Measurements from ENCODE around the gene ADCY2.
A peak's percentile ranks its signal among the peaks of the same experiment; 100 is the strongest.

Gene ADCY2

GRCh38 chr5:7802855-7803254, 406.9 kb downstream of the ADCY2 start:
- no peak for DNase-seq

GRCh38 chr5:7803937-7804336, 408.0 kb downstream of the ADCY2 start:
- DNase-seq: no peak

- no peak for DNase-seq
These were observed 409.4 kb downstream of the ADCY2 start for GRCh38 chr5:7805379-7805778.

GRCh38 chr5:7808998-7809397, 413.1 kb downstream of the ADCY2 start:
- DNase-seq: no peak

- no peak for DNase-seq
These were observed 415.8 kb downstream of the ADCY2 start for GRCh38 chr5:7811715-7812114.

GRCh38 chr5:7813007-7813406, 417.1 kb downstream of the ADCY2 start:
- DNase-seq: no peak

GRCh38 chr5:7813576-7813975, 417.6 kb downstream of the ADCY2 start:
- no peak for DNase-seq

GRCh38 chr5:7814816-7815215, 418.9 kb downstream of the ADCY2 start:
- no peak for DNase-seq

- DNase-seq: peak; percentile 29
These were observed 420.1 kb downstream of the ADCY2 start for GRCh38 chr5:7815892-7816534.

- DNase-seq: no peak
These were observed 420.6 kb downstream of the ADCY2 start for GRCh38 chr5:7816535-7816901.

GRCh38 chr5:7822449-7822848, 426.5 kb downstream of the ADCY2 start:
- DNase-seq: no peak

- DNase-seq: no peak
These were observed 427.7 kb downstream of the ADCY2 start for GRCh38 chr5:7823594-7823993.

- DNase-seq: no peak
These were observed 429.1 kb downstream of the ADCY2 start for GRCh38 chr5:7824995-7825394.

- no peak for DNase-seq
These were observed 429.7 kb downstream of the ADCY2 start for GRCh38 chr5:7825630-7826029.

- DNase-seq: no peak
These were observed 431.7 kb downstream of the ADCY2 start for GRCh38 chr5:7827610-7828009.

GRCh38 chr5:7828269-7828668, 432.3 kb downstream of the ADCY2 start:
- DNase-seq: no peak

- DNase-seq: no peak
These were observed 439.0 kb downstream of the ADCY2 start for GRCh38 chr5:7834982-7835381.

GRCh38 chr5:7837403-7837802, 441.5 kb downstream of the ADCY2 start:
- DNase-seq: no peak

- DNase-seq: no peak
These were observed 446.6 kb downstream of the ADCY2 start for GRCh38 chr5:7842531-7842930.

- DNase-seq: no peak
These were observed 449.0 kb downstream of the ADCY2 start for GRCh38 chr5:7844901-7845300.

GRCh38 chr5:7845557-7845956, 449.6 kb downstream of the ADCY2 start:
- no peak for DNase-seq

GRCh38 chr5:7846327-7846726, 450.4 kb downstream of the ADCY2 start:
- DNase-seq: no peak

- DNase-seq: no peak
These were observed 452.4 kb downstream of the ADCY2 start for GRCh38 chr5:7848296-7848695.

GRCh38 chr5:7849681-7850394, 453.9 kb downstream of the ADCY2 start:
- DNase-seq: no peak

All from DMS 273 treated with DMSO at 0.1 percent for 48 hours (cell line).